Astrocyte (in vitro differentiated cells and primary cell): Measurements from ENCODE around the gene SREBF2.

Experiments
- CTCF ChIP-seq: IDR thresholded peaks from 2 replicates; pipeline ENCODE4 v1.5.1; 2011; ENCODE audit warnings: low read depth, mild to moderate bottlenecking, inconsistent platforms, low read length, moderate library complexity; ENCODE audit not compliant: insufficient read depth
- EZH2 ChIP-seq: IDR thresholded peaks from 2 replicates; pipeline ENCODE4 v1.6.1; 2012; ENCODE audit warnings: mild to moderate bottlenecking, low read length, inconsistent platforms; ENCODE audit not compliant: insufficient read depth

GRCh38 chr22:41825376-41825775 is 7.5 kb upstream of the SREBF2 start:
- TF ChIP-seq CTCF (no peak), EZH2 (no peak)
